ENCODE data around the gene ABI3BP. TPM values are rescaled to one million over a fixed set of nuclear protein-coding genes. Genes with fewer than 3 reads are reported as not detected.

The ABI3BP gene
- total RNA-seq, 1 experiment from 2014 or later = 0.15 TPM

- Histone ChIP-seq H3K36me3 (ENCODE audit: control insufficient read depth in 1 of 2, insufficient read depth in 2 of 2, low read length in 2 of 2) (no peaks in the 10 kb centered on the region), H2AFZ (ENCODE audit: low read depth, low read length, poor library complexity, severe bottlenecking) (no peak overlapping the region), H3K9ac (ENCODE audit: low read length) (no peak overlapping the region), H3K79me2 (ENCODE audit: insufficient read depth, low read length) (no peaks in the 10 kb centered on the region), H3K27me3 (ENCODE audit: insufficient read depth, low read length) (no peaks in the 10 kb centered on the region), H3K27ac (ENCODE audit: low read depth, low read length) (no peak overlapping the region), H3K9me2 (ENCODE audit: insufficient read depth) (no peaks in the 10 kb centered on the region), H3K4me2 (ENCODE audit: low read length) (no peak overlapping the region), H3K4me3 (replicated peaks in 1 of 2; ENCODE audit: low read depth in 1 of 2, low read length in 2 of 2) (no peak overlapping the region), H3K9me3 (ENCODE audit: control insufficient read depth in 1 of 2, insufficient read depth in 1 of 2, low read depth in 1 of 2, low read length in 2 of 2) (no peaks in the 10 kb centered on the region), H3K4me1 (ENCODE audit: control insufficient read depth in 1 of 2, insufficient read depth in 2 of 2, low read length in 2 of 2) (no peaks in the 10 kb centered on the region), H4K20me1 (ENCODE audit: insufficient read depth) (no peaks in the 10 kb centered on the region)
- intact Hi-C loops (cut with micrococcal nuclease) = loop anchor here (10.0 kb wide), 1 partner anchor 584 kb away; no protein-coding TSS in a partner anchor
- ChIA-PET CTCF (no interaction called here), POLR2A (no interaction called here), RAD21 (ENCODE audit: low non-redundant PET in 1 of 2, low total read pairs in 2 of 2, uncharacterized antibody in 2 of 2, unreplicated experiment in 2 of 2) (no interaction called here)
- no peak for DNase-seq (ENCODE audit: low read depth, low spot score)
- TF ChIP-seq SRF (IDR thresholded peaks at IDR 0.05; ENCODE audit: low read depth) = no peak
- no peak for TF ChIP-seq SIN3A (IDR thresholded peaks at IDR 0.05; ENCODE audit: low read depth)
- no peak for TF ChIP-seq EGR1 (IDR thresholded peaks at IDR 0.05; ENCODE audit: low read depth)
- no peak for TF ChIP-seq MAX (IDR thresholded peaks at IDR 0.05)
- no peak for TF ChIP-seq EZH2phosphoT487 (IDR thresholded peaks at IDR 0.05; ENCODE audit: borderline replicate concordance)
- no peak for TF ChIP-seq REST (IDR thresholded peaks at IDR 0.05; ENCODE audit: low read depth)
- TF ChIP-seq POLR2AphosphoS5 (IDR thresholded peaks at IDR 0.05; ENCODE audit: low read depth, low read length) = no peak
- no peak for TF ChIP-seq ELF1 (IDR thresholded peaks at IDR 0.05; ENCODE audit: borderline replicate concordance, low read depth)
- no peak for TF ChIP-seq ZBTB33 (IDR thresholded peaks at IDR 0.05; ENCODE audit: extremely low read depth, insufficient replicate concordance, low read length)
- no peak for TF ChIP-seq ATF3 (IDR thresholded peaks at IDR 0.05)
- no peak for TF ChIP-seq ZNF274 (IDR thresholded peaks at IDR 0.05; ENCODE audit: low read depth, low read length)
- no peak for TF ChIP-seq CTCF (IDR thresholded peaks at IDR 0.05 in 2 of 3, conservative IDR thresholded peaks at IDR 0.05 in 1 of 3; ENCODE audit: borderline replicate concordance in 1 of 3, insufficient read depth in 1 of 3, low read depth in 2 of 3, low read length in 2 of 3)
- no peak for TF ChIP-seq YY1 (IDR thresholded peaks at IDR 0.05; ENCODE audit: extremely low read depth, insufficient replicate concordance, low read depth, low read length)
- TF ChIP-seq RAD21 (IDR thresholded peaks at IDR 0.05; ENCODE audit: low read depth) = no peak
- TF ChIP-seq ZFX (IDR thresholded peaks at IDR 0.05) = no peak
- TF ChIP-seq POLR2A (IDR thresholded peaks at IDR 0.05; ENCODE audit: borderline replicate concordance, extremely low read depth, insufficient read depth, insufficient read length) = no peak
- no peak for TF ChIP-seq SP1 (IDR thresholded peaks at IDR 0.05; ENCODE audit: low read depth)
- no peak for TF ChIP-seq FOSL1 (IDR thresholded peaks at IDR 0.05; ENCODE audit: low read depth)
- TF ChIP-seq TCF7L2 (IDR thresholded peaks at IDR 0.05; ENCODE audit: borderline replicate concordance, extremely low read depth, insufficient read depth, insufficient read length) = no peak
- no peak for TF ChIP-seq CEBPB (IDR thresholded peaks at IDR 0.05; ENCODE audit: low read depth)
- ATAC-seq = no peak
- BruUV-seq (replicated peaks) = no TSS peak
Measured at GRCh38 chr3:100898681-100899080, 94.5 kb downstream of the ABI3BP start.
